ENCODE results near the gene REPIN1.
A peak's percentile ranks its signal among the peaks of the same experiment; 100 is the strongest.

GRCh38 chr7:150356265-150356897 lies 12.2 kb upstream of the REPIN1 start:
- TF ChIP-seq, protein P1, sequence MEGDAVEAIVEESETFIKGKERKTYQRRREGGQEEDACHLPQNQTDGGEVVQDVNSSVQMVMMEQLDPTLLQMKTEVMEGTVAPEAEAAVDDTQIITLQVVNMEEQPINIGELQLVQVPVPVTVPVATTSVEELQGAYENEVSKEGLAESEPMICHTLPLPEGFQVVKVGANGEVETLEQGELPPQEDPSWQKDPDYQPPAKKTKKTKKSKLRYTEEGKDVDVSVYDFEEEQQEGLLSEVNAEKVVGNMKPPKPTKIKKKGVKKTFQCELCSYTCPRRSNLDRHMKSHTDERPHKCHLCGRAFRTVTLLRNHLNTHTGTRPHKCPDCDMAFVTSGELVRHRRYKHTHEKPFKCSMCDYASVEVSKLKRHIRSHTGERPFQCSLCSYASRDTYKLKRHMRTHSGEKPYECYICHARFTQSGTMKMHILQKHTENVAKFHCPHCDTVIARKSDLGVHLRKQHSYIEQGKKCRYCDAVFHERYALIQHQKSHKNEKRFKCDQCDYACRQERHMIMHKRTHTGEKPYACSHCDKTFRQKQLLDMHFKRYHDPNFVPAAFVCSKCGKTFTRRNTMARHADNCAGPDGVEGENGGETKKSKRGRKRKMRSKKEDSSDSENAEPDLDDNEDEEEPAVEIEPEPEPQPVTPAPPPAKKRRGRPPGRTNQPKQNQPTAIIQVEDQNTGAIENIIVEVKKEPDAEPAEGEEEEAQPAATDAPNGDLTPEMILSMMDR (IDR thresholded peaks at IDR 0.05; ENCODE audit: borderline replicate concordance, extremely low read depth, low read length, poor library complexity, severe bottlenecking): peak; percentile 78
- no peak for TF ChIP-seq EZH2 (IDR thresholded peaks at IDR 0.05; ENCODE audit: borderline replicate concordance, low read depth, low read length, severe bottlenecking)

Measured in DND-41 (cell line).